ENCODE data around the gene COL19A1.

- TF ChIP-seq SUZ12 (IDR thresholded peaks at IDR 0.05; ENCODE audit: extremely low read depth, insufficient read depth, insufficient read length) (no peak), YY1 (IDR thresholded peaks at IDR 0.05; ENCODE audit: insufficient read depth, insufficient read length) (no peak)
Measured at GRCh38 chr6:70253923-70254322, 387.6 kb downstream of the COL19A1 start.

All from NT2/D1 (cell line).